HG02759 (cell line): ENCODE results near the gene ORAI3.
A peak's percentile ranks its signal among the peaks of the same experiment; 100 is the strongest.

Experiments
- ATAC-seq: cut with Tn5 transposase; IDR thresholded peaks from one replicate; pipeline ENCODE4 v1.9.1; 2021; ENCODE audit warnings: mild to moderate bottlenecking, moderate library complexity; ENCODE audit not compliant: unreplicated experiment

The ORAI3 gene

DNA sequence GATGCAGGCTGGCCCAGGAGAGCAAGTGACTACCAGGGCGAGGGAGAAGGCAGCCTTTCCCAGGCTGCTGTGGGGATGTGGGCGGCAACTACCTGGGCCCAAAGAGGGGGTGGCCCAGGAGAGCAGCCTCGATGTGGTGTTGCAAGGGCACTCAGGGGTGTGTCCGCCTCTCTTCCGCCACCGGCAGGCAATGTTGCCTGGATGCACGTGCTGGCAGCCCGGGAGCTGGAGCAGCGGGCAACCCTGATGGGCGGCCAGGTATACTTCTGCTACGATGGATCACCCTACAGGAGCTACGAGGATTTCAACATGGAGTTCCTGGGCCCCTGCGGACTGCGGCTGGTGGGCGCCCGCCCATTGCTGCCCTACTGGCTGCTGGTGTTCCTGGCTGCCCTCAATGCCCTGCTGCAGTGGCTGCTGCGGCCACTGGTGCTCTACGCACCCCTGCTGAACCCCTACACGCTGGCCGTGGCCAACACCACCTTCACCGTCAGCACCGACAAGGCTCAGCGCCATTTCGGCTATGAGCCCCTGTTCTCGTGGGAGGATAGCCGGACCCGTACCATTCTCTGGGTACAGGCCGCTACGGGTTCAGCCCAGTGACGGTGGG lies 38.8 kb downstream of the ORAI3 start:
- no peak for ATAC-seq

DNA sequence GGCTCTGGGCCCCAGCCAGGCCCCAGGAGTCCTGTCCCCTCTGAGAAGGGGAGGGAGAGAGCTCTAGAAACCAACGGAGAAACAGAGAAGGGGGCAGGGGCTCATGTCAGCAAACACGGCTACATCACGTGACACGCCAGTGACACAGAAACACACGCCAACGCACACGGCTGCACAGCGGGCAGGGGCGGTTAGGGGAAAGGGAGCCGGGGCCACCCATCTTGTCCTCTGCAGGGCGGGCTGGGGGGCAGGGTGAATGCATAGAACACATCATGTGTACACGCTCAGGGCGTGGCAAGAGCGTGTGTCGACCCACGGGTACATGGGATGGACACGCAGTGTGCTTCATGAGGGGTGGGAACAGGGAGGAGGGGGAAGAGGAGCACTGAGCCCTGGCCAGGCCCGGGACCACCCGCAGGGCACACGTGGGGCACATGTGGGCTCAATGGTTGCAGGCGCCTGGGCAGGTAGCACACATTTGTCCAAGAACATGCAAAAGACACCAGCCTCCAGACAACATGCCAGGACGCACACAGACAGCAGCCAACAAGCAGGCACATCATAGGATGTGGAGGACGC lies 40.7 kb downstream of the ORAI3 start:
- ATAC-seq = no peak

- ATAC-seq = no peak
Observed at GRCh38 chr16:30990105-30990504, 41.2 kb downstream of the ORAI3 start.

DNA sequence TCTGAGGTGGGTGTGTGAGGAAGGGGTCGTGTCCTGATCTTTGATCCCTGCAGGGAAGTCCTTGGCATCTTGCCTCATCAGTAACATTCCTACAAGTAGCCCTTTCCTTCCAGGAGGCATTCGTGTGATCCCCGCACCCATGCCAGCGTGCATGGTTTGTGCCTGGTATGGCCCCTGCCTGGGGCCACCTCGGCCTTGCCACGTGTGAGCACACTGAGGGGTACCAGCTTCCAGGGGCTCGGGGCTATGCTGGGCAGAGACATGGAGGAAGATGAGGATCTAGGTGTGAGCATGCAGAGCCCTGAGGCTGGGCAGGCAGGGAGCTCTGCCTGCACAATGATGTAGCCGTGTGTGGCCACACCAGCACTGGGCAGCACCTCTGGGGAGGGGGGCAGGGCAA lies 42.2 kb downstream of the ORAI3 start:
- ATAC-seq = no peak

GRCh38 chr16:30992276-30992780 lies 43.5 kb downstream of the ORAI3 start:
- no peak for ATAC-seq

DNA sequence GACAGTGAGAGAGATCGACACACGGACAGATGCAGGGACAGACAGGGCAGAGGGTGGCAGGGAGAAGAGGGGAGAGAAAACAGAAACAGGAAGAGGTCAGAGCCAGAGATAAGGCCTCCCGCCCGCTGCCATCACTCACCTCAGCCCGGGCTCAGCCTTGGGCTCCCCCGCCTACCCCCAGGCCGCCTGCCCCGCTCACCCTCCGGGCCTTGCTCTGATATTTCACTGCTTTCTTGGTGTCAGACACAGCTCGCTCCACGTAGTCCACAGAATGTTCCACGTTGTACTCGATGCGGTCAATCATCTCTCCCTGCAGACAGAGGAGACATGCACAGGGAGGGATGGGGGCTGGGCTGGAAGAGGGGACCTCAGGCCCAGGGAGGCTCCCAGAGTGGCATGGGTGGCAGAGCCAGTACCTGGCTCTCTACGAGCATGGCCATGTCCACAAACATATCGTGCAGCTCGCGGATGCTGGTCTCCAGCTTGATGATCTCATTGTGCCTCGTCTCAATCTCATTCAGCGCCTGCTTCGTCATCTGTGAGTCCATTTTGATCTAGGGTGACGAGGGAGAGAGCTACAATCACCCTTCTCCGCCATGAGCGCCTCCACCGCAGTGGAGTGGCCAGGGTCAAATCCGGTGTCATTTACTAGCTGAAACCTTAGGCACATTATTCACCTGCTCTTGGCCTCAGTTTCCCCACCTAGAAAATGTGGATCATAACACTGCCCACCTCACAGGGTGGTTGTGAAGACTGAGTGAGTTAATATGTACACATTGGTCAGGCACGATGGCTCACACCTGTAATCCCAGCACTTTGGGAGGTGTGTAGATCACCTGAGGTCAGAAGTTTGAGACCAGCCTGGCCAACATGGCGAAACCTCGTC lies 44.3 kb downstream of the ORAI3 start:
- ATAC-seq = no peak

GRCh38 chr16:30995927-30996323 lies 47.1 kb downstream of the ORAI3 start:
- ATAC-seq = no peak

DNA sequence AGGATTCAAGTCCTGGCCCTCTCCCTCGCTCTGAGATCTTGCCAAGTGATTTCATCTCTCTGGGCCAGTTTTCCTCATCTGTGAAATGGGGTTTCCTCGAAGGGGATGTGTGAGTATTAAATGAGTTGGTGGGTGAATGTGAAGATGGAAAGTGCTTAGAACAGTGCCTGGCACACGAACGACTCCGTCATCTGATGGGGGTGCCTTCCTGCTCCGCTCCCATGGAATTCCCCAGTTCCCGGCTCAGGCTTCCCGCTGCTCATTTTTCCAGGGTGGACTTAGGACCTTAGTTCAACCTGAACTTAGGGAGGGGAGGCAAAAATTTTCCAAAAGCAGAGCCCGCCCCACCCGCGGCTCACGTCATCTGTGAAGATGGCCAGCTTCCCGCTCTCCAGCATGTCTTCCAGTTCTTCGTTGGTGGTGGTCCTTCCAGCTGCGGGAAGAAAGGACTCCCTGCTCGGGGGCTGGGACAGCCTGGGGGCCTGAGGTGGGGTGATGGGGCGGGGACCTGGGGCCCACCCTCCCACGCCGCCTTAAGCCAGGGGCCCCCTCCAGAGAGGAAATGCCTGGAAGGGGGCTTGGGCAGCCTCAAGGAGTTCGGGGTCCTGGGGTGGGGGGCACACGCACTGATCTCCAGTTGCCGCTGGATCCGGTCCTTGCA lies 47.6 kb downstream of the ORAI3 start:
- peak; percentile 4 for ATAC-seq

GRCh38 chr16:30996985-30997724 lies 48.3 kb downstream of the ORAI3 start:
- ATAC-seq = peak; percentile 79

DNA sequence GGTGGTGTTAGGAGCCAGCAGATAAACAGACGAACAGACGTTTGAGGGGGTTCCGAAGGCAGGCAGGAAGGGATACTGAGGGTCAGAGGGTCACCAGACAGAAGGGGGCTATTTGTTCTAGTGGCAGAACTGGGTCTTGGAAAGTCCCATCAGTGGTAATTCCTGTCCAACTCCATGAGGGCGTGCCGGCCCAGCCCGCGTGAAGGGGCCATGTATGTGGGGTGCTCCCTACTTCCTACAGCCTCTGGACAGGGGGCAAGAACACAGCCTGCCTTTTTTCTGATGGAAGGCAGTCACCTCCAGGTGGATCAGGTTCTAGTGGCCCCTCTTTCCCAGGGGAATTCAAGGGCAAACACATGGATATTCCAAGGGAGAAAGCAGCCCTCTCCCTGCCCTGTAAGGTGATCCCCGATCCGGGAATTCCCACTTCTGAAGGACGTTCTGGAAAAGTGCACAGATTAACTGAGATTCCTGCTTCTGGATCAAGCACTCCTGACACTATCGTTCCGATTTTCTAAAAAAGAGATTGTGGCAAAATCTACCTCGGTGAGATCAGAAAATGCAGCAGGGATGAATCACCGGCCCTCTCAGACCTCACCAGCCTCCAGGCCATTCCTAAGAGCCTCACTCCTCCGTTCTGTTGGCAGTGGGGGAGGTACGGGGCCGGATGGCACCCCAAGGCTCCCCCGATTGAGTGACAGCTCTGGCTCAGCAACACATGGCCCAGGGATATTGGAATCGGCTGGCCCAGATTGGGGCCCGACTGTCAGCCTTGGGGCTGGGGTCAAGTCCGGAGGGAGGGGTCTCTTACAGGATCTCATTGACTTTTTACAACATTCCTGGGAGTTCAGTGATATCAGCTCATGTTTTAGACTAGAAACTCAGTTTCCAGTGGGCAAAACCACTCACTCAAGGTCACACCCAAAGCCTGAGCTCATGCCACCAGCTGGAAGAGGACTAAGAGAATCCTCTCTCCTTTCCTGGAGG lies 49.1 kb downstream of the ORAI3 start:
- no peak for ATAC-seq

GRCh38 chr16:30998852-30999761 lies 50.2 kb downstream of the ORAI3 start:
- no peak for ATAC-seq

GRCh38 chr16:31000671-31001382 lies 52.0 kb downstream of the ORAI3 start:
- ATAC-seq = no peak

DNA sequence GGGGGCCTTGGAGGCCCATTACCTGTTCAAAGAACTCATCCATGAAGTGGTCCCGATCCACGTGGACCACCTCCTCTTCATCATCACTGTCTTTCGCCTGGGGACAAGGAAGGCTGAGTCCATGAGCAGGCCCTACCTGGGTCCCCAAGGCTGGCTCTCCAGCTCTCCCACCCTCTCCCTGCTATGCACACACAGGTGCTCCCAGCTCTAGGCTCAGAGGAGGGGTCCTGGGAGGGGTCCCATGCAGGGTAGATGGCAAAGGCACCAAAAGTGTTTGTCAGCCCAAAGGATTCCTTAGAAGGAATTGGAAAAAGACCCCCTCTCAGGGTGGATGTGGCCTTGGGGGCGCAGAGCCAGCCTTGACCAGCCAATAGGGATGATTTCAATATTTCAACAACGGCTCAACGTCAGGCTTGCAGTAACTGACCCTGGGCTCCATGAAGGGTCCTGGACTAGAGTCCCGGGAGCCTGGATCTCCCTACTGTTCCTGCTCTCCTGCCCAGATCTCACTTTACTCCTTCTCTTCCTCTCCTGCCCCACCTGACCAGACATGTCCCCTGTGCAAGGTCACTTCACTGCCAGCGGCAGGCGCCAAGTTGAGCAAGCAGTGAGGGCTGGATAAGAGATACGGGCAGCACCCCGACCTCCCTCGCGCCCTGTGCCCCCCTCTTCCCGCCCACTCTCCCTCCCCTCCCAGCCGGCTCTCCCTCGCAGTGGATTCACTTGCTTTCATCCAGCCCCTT lies 52.8 kb downstream of the ORAI3 start:
- no peak for ATAC-seq

GRCh38 chr16:31002250-31002700 lies 53.4 kb downstream of the ORAI3 start:
- no peak for ATAC-seq

DNA sequence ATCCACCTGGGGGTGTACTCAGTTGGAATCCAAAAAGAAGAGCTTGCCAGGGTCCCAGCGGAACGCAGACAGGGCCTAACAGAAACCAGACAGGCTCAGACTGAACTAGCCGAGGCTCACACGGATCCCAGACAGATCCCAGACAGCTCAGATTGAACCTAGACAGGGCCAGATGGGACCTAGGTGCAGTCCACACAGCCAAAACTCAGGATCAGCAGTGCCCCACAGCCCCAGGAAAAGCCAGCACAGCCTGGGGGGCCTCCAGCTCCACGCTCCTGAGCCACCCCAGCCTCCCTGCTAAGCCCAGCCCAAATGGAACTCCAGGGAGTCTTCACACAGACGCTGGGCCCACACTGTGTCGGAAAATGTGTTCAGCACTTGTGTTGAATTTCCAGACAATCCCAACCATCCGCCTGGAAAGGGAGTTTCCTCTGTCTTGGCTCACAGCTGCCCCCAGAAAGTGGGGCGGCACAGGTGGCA lies 54.0 kb downstream of the ORAI3 start:
- ATAC-seq = no peak

DNA sequence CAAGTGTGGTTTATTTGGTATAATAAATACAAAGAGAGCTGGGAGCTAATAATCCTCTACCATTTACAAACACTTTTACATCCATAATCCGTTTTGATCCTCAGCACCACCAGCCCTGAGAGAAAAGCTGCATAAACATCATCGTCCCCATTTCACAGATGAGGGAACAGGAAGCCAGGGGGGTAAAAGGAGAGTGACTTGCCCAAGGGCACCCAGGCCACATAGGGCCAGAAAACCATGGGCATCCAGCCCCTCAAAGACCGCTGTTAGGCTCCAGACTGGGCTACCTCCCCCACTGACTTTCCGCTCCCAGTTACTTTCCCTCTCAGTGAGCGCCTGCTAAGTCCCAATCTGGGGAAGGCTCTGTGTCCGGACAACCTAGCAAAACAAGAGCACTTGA lies 54.9 kb downstream of the ORAI3 start:
- no peak for ATAC-seq
